NB4 (cell line): ENCODE data around the gene SLC41A3.

Experiments used
- DNase-seq: peaks from one replicate; pipeline ENCODE4 v3.0.0; 2010; ENCODE audit warnings: low read depth
- H3K4me3 ChIP-seq: one replicate; pipeline ENCODE4 v1.5.1; 2011; ENCODE audit warnings: mild to moderate bottlenecking, low read depth, low read length, moderate library complexity
- MYC ChIP-seq: IDR thresholded peaks from 2 replicates; pipeline ENCODE4 v1.6.1; 2011; ENCODE audit warnings: low read depth, low read length
- POLR2A ChIP-seq: IDR thresholded peaks from 2 replicates; pipeline ENCODE4 v1.6.1; 2011; ENCODE audit warnings: mild to moderate bottlenecking; ENCODE audit not compliant: insufficient read length; ENCODE audit errors: extremely low read depth
- TF ChIP-seq, protein P1 (sequence below): IDR thresholded peaks from one replicate; pipeline ENCODE4 v1.5.1; 2012; ENCODE audit warnings: low read depth, low read length
- TF ChIP-seq, protein P2 (sequence below): IDR thresholded peaks from 2 replicates; pipeline ENCODE4 v1.6.1; 2011; ENCODE audit warnings: low read depth, low read length

The SLC41A3 gene

DNA sequence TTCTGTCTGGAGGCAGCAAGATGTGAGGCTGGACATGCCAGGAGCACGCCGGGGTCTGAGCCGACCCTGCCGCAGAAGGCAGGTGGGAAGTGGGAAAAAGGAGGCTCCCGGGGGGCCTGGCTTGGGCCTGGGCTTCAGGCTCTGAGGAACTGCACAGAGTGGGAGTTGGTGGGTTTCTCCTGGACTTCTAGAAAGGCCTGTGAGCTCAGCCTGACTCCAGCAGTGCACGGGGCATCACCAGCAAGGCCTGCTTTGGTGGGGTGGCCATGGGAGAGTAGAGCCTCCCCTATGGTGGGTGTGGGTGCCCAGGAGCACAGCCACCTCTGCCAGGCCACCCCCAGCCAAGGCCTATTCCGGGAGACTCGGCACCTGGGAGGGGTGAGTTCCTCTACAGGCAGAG is 18.1 kb upstream of the SLC41A3 start:
- TF ChIP-seq, protein P1, sequence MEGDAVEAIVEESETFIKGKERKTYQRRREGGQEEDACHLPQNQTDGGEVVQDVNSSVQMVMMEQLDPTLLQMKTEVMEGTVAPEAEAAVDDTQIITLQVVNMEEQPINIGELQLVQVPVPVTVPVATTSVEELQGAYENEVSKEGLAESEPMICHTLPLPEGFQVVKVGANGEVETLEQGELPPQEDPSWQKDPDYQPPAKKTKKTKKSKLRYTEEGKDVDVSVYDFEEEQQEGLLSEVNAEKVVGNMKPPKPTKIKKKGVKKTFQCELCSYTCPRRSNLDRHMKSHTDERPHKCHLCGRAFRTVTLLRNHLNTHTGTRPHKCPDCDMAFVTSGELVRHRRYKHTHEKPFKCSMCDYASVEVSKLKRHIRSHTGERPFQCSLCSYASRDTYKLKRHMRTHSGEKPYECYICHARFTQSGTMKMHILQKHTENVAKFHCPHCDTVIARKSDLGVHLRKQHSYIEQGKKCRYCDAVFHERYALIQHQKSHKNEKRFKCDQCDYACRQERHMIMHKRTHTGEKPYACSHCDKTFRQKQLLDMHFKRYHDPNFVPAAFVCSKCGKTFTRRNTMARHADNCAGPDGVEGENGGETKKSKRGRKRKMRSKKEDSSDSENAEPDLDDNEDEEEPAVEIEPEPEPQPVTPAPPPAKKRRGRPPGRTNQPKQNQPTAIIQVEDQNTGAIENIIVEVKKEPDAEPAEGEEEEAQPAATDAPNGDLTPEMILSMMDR = no peak
- TF ChIP-seq POLR2A (no peak), MYC (no peak)
- TF ChIP-seq, protein P2, sequence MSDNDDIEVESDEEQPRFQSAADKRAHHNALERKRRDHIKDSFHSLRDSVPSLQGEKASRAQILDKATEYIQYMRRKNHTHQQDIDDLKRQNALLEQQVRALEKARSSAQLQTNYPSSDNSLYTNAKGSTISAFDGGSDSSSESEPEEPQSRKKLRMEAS = no peak
- no peak for DNase-seq
- H3K4me3 ChIP-seq = no peak overlapping the region

DNA sequence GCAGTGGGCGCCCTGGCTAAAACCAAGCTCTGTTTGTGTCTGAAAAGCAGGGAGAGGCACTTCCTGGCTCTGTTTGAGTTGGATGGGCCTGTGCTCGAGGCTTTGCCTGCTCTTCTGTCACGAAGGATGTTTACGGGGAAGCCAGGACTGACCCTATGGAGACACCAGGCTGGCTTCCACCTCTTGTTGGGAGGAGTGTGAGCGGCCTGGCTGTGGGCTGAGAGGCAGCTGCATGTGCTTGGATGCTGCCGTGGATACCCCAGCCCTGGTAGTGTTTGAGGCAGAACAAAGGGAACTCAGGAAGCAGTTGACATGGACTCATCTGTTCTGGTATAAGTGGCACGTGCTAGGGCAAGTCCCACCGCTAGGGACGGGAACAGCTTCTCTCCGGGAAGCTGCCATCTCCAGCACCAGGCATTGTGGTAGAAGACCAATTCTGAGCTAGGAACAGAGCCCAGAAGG is 17.6 kb upstream of the SLC41A3 start:
- TF ChIP-seq MYC (no peak), POLR2A (no peak)
- TF ChIP-seq, protein P1 = no peak
- TF ChIP-seq, protein P2 = no peak
- peak; percentile 33 for DNase-seq
- H3K4me3 ChIP-seq = no peak overlapping the region

DNA sequence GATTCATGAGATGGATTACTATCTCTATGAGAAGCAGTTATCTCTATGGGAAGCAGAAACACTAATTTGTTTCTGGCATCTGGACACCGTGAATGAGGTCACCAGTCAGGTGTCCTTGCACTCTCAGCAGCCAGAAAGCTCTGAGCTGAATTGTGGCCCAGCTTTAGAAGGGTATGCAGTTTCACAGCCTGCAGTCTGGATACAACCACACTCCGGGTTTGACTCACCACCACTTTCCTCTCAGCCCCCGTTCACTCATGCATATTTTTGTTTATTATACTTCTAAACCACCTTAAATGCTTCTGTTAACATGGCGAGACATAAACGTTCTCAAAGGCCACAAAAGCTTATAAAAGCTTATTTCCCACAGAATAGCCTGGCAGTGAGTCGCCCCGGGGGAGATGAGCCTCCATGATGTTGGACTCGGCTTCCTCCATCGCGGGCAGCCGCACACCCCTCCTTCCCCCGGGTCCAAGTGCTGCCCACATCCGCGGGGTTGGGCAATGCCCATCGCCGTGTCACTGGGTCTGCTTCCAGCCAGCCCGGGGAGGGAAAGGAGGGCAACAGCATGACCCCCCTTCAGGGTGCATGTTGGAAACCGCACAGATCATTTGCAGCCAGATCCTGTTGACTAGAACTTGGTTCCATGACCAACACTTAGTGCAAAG is 16.8 kb upstream of the SLC41A3 start:
- H3K4me3 ChIP-seq = peak overlapping the region; percentile 22
- DNase-seq = peak; percentile 94
- TF ChIP-seq MYC (peak; percentile 48; the same call in 1 of the 2 replicates), POLR2A (no peak)
- TF ChIP-seq, protein P1 = no peak
- TF ChIP-seq, protein P2 = peak; percentile 66

DNA sequence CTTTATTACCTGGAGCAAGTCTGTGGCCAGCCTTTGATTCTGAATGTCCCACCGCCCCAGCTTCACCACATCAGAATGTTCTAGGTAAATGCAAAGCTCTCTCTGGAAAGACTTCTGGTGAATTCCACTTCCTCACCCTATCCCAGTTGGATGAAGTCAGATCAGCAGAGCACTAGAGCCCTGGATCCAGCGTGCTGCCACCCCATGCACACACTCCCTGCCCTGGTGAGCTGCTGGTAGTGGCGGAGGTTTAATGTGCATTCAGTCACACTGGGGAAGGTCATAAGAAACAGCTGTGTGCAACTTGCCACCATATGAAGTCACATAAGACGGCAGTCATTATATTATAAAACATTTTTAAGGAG is 16.3 kb upstream of the SLC41A3 start:
- no peak for DNase-seq
- TF ChIP-seq POLR2A (no peak), MYC (no peak)
- TF ChIP-seq, protein P1 = no peak
- TF ChIP-seq, protein P2 = no peak
- no peak overlapping the region for H3K4me3 ChIP-seq

DNA sequence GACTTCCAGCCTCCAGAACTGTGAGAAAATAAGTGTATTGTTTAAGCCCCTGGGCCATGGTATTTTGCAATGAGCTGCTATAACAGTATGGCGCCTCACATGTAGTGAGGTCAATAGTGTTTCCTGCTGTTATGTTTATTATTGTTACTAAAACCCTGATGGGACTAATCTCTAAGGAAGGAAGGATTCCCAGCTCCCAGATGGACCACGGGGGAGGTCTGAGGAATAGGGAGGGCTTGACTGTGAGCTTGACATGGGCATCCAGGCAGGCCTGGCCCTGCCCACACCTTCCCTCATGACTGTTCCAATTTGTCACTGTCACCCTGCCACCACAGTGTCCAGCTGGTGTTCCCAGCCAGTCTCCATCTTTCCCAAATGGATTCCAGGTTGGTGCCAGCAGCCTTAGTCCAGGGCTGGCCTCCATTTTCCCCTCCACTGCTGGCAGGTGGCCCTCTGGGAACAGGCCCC is 14.5 kb upstream of the SLC41A3 start:
- TF ChIP-seq, protein P2 = no peak
- TF ChIP-seq POLR2A = no peak
- TF ChIP-seq, protein P1 = no peak
- no peak for TF ChIP-seq MYC
- H3K4me3 ChIP-seq = no peak overlapping the region
- DNase-seq = no peak
